ENCODE data around the gene MYRFL.

DNA sequence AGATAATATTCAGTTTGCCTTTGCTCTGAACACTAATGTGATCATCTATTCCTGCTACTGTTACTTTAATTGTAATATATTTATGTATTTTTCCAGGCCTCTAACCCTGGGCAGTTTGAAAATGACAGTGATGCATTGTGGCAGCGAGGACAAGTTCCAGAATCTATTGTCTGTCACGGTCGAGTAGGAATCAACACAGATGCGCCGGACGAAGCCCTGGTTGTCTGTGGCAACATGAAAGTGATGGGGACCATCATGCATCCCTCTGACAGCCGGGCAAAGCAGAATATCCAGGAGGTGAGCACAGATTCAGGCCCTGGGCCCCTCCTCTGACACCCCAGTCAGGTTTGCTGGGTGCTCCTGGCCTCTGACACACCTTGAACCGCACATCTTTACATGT is 78.5 kb downstream of the MYRFL start:
- TF ChIP-seq, protein P1, sequence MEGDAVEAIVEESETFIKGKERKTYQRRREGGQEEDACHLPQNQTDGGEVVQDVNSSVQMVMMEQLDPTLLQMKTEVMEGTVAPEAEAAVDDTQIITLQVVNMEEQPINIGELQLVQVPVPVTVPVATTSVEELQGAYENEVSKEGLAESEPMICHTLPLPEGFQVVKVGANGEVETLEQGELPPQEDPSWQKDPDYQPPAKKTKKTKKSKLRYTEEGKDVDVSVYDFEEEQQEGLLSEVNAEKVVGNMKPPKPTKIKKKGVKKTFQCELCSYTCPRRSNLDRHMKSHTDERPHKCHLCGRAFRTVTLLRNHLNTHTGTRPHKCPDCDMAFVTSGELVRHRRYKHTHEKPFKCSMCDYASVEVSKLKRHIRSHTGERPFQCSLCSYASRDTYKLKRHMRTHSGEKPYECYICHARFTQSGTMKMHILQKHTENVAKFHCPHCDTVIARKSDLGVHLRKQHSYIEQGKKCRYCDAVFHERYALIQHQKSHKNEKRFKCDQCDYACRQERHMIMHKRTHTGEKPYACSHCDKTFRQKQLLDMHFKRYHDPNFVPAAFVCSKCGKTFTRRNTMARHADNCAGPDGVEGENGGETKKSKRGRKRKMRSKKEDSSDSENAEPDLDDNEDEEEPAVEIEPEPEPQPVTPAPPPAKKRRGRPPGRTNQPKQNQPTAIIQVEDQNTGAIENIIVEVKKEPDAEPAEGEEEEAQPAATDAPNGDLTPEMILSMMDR (conservative IDR thresholded peaks at IDR 0.05 in 1 of 2, IDR thresholded peaks at IDR 0.05 in 1 of 2; ENCODE audit: extremely low read depth in 1 of 2, insufficient read depth in 1 of 2, low read depth in 1 of 2, low read length in 2 of 2) = no peak
- no peak for TF ChIP-seq EZH2 (IDR thresholded peaks at IDR 0.05; ENCODE audit: borderline replicate concordance, low read length)
